Smooth muscle cell (in vitro differentiated cells): Measurements from ENCODE around the gene VAC14. TPM values are rescaled to one million over a fixed set of nuclear protein-coding genes. Genes with fewer than 3 reads are reported as not detected.

Experiments
- DNase-seq: peaks from one replicate; lab custom pipeline; 2025; ENCODE audit not compliant: unreplicated experiment; lab: John Stamatoyannopoulos, UW
- H2AFZ ChIP-seq: fragments of 200-600 bp; sonication (generic); 2 replicates; pipeline ENCODE4 v1.6.0; 2016; ENCODE audit warnings: antibody characterized with exemption, low read depth, mild to moderate bottlenecking
- H3F3A ChIP-seq: fragments of 200-600 bp; sonication (generic); 2 replicates; pipeline ENCODE4 v1.6.0; 2017; ENCODE audit warnings: antibody characterized with exemption, low read depth
- H3K27ac ChIP-seq: fragments of 200-600 bp; sonication (generic); 2 replicates; pipeline ENCODE4 v1.5.1; 2016; ENCODE audit warnings: low read depth, mild to moderate bottlenecking
- H3K27me3 ChIP-seq: fragments of 200-600 bp; sonication (generic); 2 replicates; pipeline ENCODE4 v1.6.1; 2016; ENCODE audit warnings: low read depth, mild to moderate bottlenecking
- H3K36me3 ChIP-seq: fragments of 200-600 bp; sonication (generic); 2 replicates; pipeline ENCODE4 v1.5.1; 2016; ENCODE audit warnings: low read depth
- H3K4me1 ChIP-seq: fragments of 200-600 bp; sonication (generic); 2 replicates; pipeline ENCODE4 v1.5.1; 2016; ENCODE audit warnings: low read depth
- H3K4me2 ChIP-seq: fragments of 200-600 bp; sonication (generic); 2 replicates; pipeline ENCODE4 v1.6.0; 2016; ENCODE audit warnings: mild to moderate bottlenecking
- H3K4me3 ChIP-seq: fragments of 200-600 bp; sonication (generic); 2 replicates; pipeline ENCODE4 v1.5.1; 2016; ENCODE audit warnings: mild to moderate bottlenecking
- H3K79me2 ChIP-seq: fragments of 200-600 bp; sonication (generic); 2 replicates; pipeline ENCODE4 v1.6.0; 2016; ENCODE audit warnings: low read depth, mild to moderate bottlenecking
- H3K9ac ChIP-seq: fragments of 200-600 bp; sonication (generic); 2 replicates; pipeline ENCODE4 v1.6.0; 2016; ENCODE audit warnings: low read depth
- H3K9me3 ChIP-seq: fragments of 200-600 bp; sonication (generic); replicated peaks from 2 replicates; pipeline ENCODE4 v1.5.1; 2016; ENCODE audit warnings: low read depth
- H4K20me1 ChIP-seq: fragments of 200-600 bp; sonication (generic); 2 replicates; pipeline ENCODE4 v1.6.0; 2016; ENCODE audit warnings: low read depth
- CTCF ChIP-seq: fragments of 200-600 bp; sonication (generic); IDR thresholded peaks from 2 replicates; pipeline ENCODE4 v1.5.1; 2017; ENCODE audit warnings: borderline replicate concordance, mild to moderate bottlenecking, antibody characterized with exemption; ENCODE audit not compliant: insufficient read depth, poor library complexity, severe bottlenecking
- WGBS: methylation state at CpG from one replicate; pipeline ENCODE4 v1.1.7; 2016; ENCODE audit warnings: low lambda C conversion rate; 5-methylcytosine and 5-hydroxymethylcytosine counted together
- polyA plus RNA-seq: library from polyadenylated mRNA; unstranded; fragments of >200 nt; fragmentation: Nextera tagmentation; extraction: Ambion mirVana; gene quantifications from 2 replicates; pipeline ENCODE4 v1.2.1, GENCODE V29; 2016
- total RNA-seq: library from RNA; depleted of rRNA; stranded (reverse); fragments of >200 nt; gene quantifications from 2 replicates; pipeline ENCODE4 v1.2.3, GENCODE V29; 2014

VAC14 gene
- total and polyA plus RNA-seq, 2 experiments from 2014 or later: 27.9 to 52.3 TPM

- Histone ChIP-seq H3K4me2 (peak within 1 kb of the TSS; percentile 98), H3K79me2 (peaks cover 41% of the 10 kb centered on the region), H3F3A (no peaks in the 10 kb centered on the region), H3K4me1 (peaks cover 11% of the 10 kb centered on the region), H3K36me3 (no peaks in the 10 kb centered on the region), H2AFZ (no peak within 1 kb of the TSS), H3K9me3 (no peaks in the 10 kb centered on the region), H3K9ac (peak within 1 kb of the TSS; percentile 68), H4K20me1 (peaks cover 39% of the 10 kb centered on the region), H3K27ac (no peak within 1 kb of the TSS), H3K4me3 (peak within 1 kb of the TSS; percentile 79), H3K27me3 (no peaks in the 10 kb centered on the region)
- 2% methylated on average over 20 of the region's 72 CpGs for WGBS
- TF ChIP-seq CTCF: no peak
- peak; percentile 64 for DNase-seq
Observed at GRCh38 chr16:70685938-70686375, 115.0 kb downstream of the VAC14 start, which contains the start of gene MTSS2. Gene MTSS2, minus strand, starts transcription at chr16:70686053. Its CDS starts 262 bp downstream, at chr16:70685791.

GRCh38 chr16:70685061-70685937, 115.7 kb downstream of the VAC14 start:
- no peak for DNase-seq
- H3K27me3 ChIP-seq: no peaks in the 10 kb centered on the region
- peaks cover 42% of the 10 kb centered on the region for H3K79me2 ChIP-seq
- peak overlapping the region; percentile 68 for H3K9ac ChIP-seq
- peaks cover 46% of the 10 kb centered on the region for H4K20me1 ChIP-seq
- H3K9me3 ChIP-seq: no peaks in the 10 kb centered on the region
- H3K4me2 ChIP-seq: peak overlapping the region; percentile 98
- peak overlapping the region; percentile 79 for H3K4me3 ChIP-seq
- no peak for TF ChIP-seq CTCF
- no peak overlapping the region for H3K27ac ChIP-seq
- H3F3A ChIP-seq: no peaks in the 10 kb centered on the region
- no peak overlapping the region for H2AFZ ChIP-seq
- no peaks in the 10 kb centered on the region for H3K36me3 ChIP-seq
- H3K4me1 ChIP-seq: peaks cover 11% of the 10 kb centered on the region
- WGBS: 3% methylated on average over 69 of the region's 90 CpGs

GRCh38 chr16:70684146-70685060, 116.6 kb downstream of the VAC14 start:
- TF ChIP-seq CTCF: no peak
- peaks cover 11% of the 10 kb centered on the region for H3K4me1 ChIP-seq
- no peaks in the 10 kb centered on the region for H3F3A ChIP-seq
- peak overlapping the region; percentile 68 for H3K9ac ChIP-seq
- H3K27me3 ChIP-seq: no peaks in the 10 kb centered on the region
- H3K4me2 ChIP-seq: peak overlapping the region; percentile 98
- no peaks in the 10 kb centered on the region for H3K9me3 ChIP-seq
- peaks cover 42% of the 10 kb centered on the region for H3K79me2 ChIP-seq
- no peaks in the 10 kb centered on the region for H3K36me3 ChIP-seq
- peak overlapping the region; percentile 79 for H3K4me3 ChIP-seq
- WGBS: 81% methylated on average over 14 of the region's 14 CpGs
- no peak overlapping the region for H2AFZ ChIP-seq
- peaks cover 52% of the 10 kb centered on the region for H4K20me1 ChIP-seq
- H3K27ac ChIP-seq: no peak overlapping the region
- DNase-seq: no peak
